Measurements from ENCODE around the gene SRF. TPM values are rescaled to one million over a fixed set of nuclear protein-coding genes. Genes with fewer than 3 reads are reported as not detected.

The SRF gene
- total and polyA plus RNA-seq, 2 donors (not counting 1 experiment from before 2014, with no cell fraction given) = 21.7 to 22.7 TPM

GRCh38 chr6:43219119-43219518 is 48.0 kb downstream of the SRF start:
- Mint-ChIP-seq H3K9me3 (ENCODE audit: insufficient read depth) (no peaks in the 10 kb centered on the region), H3K4me1 (peaks cover 22% of the 10 kb centered on the region), H3K4me3 (no peak overlapping the region), H3K27me3 (no peaks in the 10 kb centered on the region), H3K27ac (no peak overlapping the region)
- Histone ChIP-seq H2AFZ (ENCODE audit: insufficient read depth, low read depth, low read length, poor library complexity, severe bottlenecking) (no peak overlapping the region), H3K36me3 (replicated peaks in 1 of 2; ENCODE audit: control extremely low read depth in 1 of 2, control insufficient read depth in 1 of 2, extremely low read depth in 1 of 2, insufficient read depth in 2 of 2, low read length in 1 of 2) (peaks cover 1 to 49% of the 10 kb centered on the region in 2 experiments), H3K4me1 (ENCODE audit: control insufficient read depth in 2 of 2, insufficient read depth in 2 of 2, low read length in 2 of 2) (peaks cover 15 to 20% of the 10 kb centered on the region in 2 donors), H3K9me3 (ENCODE audit: control extremely low read depth in 1 of 3, control insufficient read depth in 2 of 3, insufficient read depth in 1 of 3, low read length in 2 of 3) (no peaks in the 10 kb centered on the region), H3K4me3 (ENCODE audit: control extremely low read depth in 1 of 5, extremely low read depth in 1 of 5, insufficient read depth in 1 of 5, low read depth in 2 of 5, low read length in 4 of 5) (no peak overlapping the region), H3K27ac (ENCODE audit: low read length in 2 of 2) (no peak overlapping the region), H4K20me1 (ENCODE audit: control insufficient read depth, insufficient read depth, low read length, poor library complexity, severe bottlenecking) (no peaks in the 10 kb centered on the region), H3K27me3 (replicated peaks in 1 of 4; ENCODE audit: control extremely low read depth in 1 of 4, control insufficient read depth in 3 of 4, insufficient read depth in 4 of 4, low read length in 3 of 4) (no peaks in the 10 kb centered on the region), H3K9ac (ENCODE audit: low read length) (no peak overlapping the region), H3K79me2 (ENCODE audit: control insufficient read depth, insufficient read depth, low read length) (peaks cover 35% of the 10 kb centered on the region), H3K4me2 (replicated peaks; ENCODE audit: low read depth, low read length, poor library complexity, severe bottlenecking) (no peak overlapping the region)
- 97% methylated on average over 3 of the region's 3 CpGs for WGBS (ENCODE audit: insufficient coverage)
- intact Hi-C loops (cut with micrococcal nuclease) = no loop called here
- CTCF ChIA-PET = no interaction called here
- no peak for ATAC-seq (ENCODE audit: low read depth)
- POLR2A ChIA-PET = no interaction called here
- no peak for TF ChIP-seq CTCF (IDR thresholded peaks at IDR 0.05)
- no peak for TF ChIP-seq EZH2 (IDR thresholded peaks at IDR 0.05; ENCODE audit: borderline replicate concordance, insufficient read depth, low read depth, low read length, poor library complexity, severe bottlenecking)
- no peak for DNase-seq

- intact Hi-C loops (cut with micrococcal nuclease) = loop anchor here (10.0 kb wide), 1 partner anchor 405 kb away; the partner anchor contains the start of gene GTPBP2
- Histone ChIP-seq H3K27ac (ENCODE audit: low read length in 2 of 2) (no peak overlapping the region), H3K36me3 (replicated peaks in 1 of 2; ENCODE audit: control extremely low read depth in 1 of 2, control insufficient read depth in 1 of 2, extremely low read depth in 1 of 2, insufficient read depth in 2 of 2, low read length in 1 of 2) (peaks cover 1 to 48% of the 10 kb centered on the region in 2 experiments), H3K4me1 (ENCODE audit: control insufficient read depth in 2 of 2, insufficient read depth in 2 of 2, low read length in 2 of 2) (peaks cover 21 to 27% of the 10 kb centered on the region in 2 donors), H3K27me3 (replicated peaks in 1 of 4; ENCODE audit: control extremely low read depth in 1 of 4, control insufficient read depth in 3 of 4, insufficient read depth in 4 of 4, low read length in 3 of 4) (no peaks in the 10 kb centered on the region), H4K20me1 (ENCODE audit: control insufficient read depth, insufficient read depth, low read length, poor library complexity, severe bottlenecking) (no peaks in the 10 kb centered on the region), H3K9ac (ENCODE audit: low read length) (no peak overlapping the region), H3K9me3 (ENCODE audit: control extremely low read depth in 1 of 3, control insufficient read depth in 2 of 3, insufficient read depth in 1 of 3, low read length in 2 of 3) (no peaks in the 10 kb centered on the region), H3K4me2 (replicated peaks; ENCODE audit: low read depth, low read length, poor library complexity, severe bottlenecking) (no peak overlapping the region), H2AFZ (ENCODE audit: insufficient read depth, low read depth, low read length, poor library complexity, severe bottlenecking) (no peak overlapping the region), H3K79me2 (ENCODE audit: control insufficient read depth, insufficient read depth, low read length) (peaks cover 35% of the 10 kb centered on the region), H3K4me3 (ENCODE audit: control extremely low read depth in 1 of 5, extremely low read depth in 1 of 5, insufficient read depth in 1 of 5, low read depth in 2 of 5, low read length in 4 of 5) (no peak overlapping the region)
- POLR2A ChIA-PET = no interaction called here
- Mint-ChIP-seq H3K27me3 (no peaks in the 10 kb centered on the region), H3K9me3 (ENCODE audit: insufficient read depth) (no peaks in the 10 kb centered on the region), H3K27ac (peak overlapping the region; percentile 71), H3K4me3 (no peak overlapping the region), H3K4me1 (peaks cover 28% of the 10 kb centered on the region)
- DNase-seq (no peak), ATAC-seq (ENCODE audit: low read depth) (no peak)
- WGBS (ENCODE audit: insufficient coverage) = 97% methylated on average over 6 of the region's 7 CpGs
- CTCF ChIA-PET = interaction anchor here (1.2 kb wide), 1 partner anchor 10 kb away, joined by 3 read pairs; no protein-coding TSS in a partner anchor
- TF ChIP-seq EZH2 (IDR thresholded peaks at IDR 0.05; ENCODE audit: borderline replicate concordance, insufficient read depth, low read depth, low read length, poor library complexity, severe bottlenecking) (no peak), CTCF (IDR thresholded peaks at IDR 0.05) (no peak)
These were observed 48.7 kb downstream of the SRF start for GRCh38 chr6:43219814-43220213.

Data from B cell (primary cell).